NCI-H2081 treated with DMSO at 0.1 percent for 48 hours (cell line): Measurements from ENCODE around the gene CACNA1B.
"Not testable (repeated sequence)": the region's sequence is repeated elsewhere in the genome, so short reads cannot be mapped to it uniquely, and the experiment has no call there.

ENCODE experiments used
- DNase-seq: peaks from one replicate; lab custom pipeline; 2025; lab: John Stamatoyannopoulos, UW

Gene CACNA1B

GRCh38 chr9:138015021-138015829 is 137.6 kb downstream of the CACNA1B start:
- no peak for DNase-seq

GRCh38 chr9:138016406-138017187 is 139.0 kb downstream of the CACNA1B start:
- DNase-seq = no peak

GRCh38 chr9:138017200-138017599 is 139.6 kb downstream of the CACNA1B start:
- DNase-seq = no peak

- DNase-seq = not testable (repeated sequence)
Measured at GRCh38 chr9:138019514-138019913, 141.9 kb downstream of the CACNA1B start.

GRCh38 chr9:138020120-138020794 is 142.7 kb downstream of the CACNA1B start:
- no peak for DNase-seq

GRCh38 chr9:138020795-138021182 is 143.2 kb downstream of the CACNA1B start:
- DNase-seq = no peak

- DNase-seq = no peak
Measured at GRCh38 chr9:138021251-138022056, 143.9 kb downstream of the CACNA1B start.

GRCh38 chr9:138022121-138022741 is 144.6 kb downstream of the CACNA1B start:
- no peak for DNase-seq

GRCh38 chr9:138022756-138023393 is 145.3 kb downstream of the CACNA1B start:
- DNase-seq = no peak

- no peak for DNase-seq
Measured at GRCh38 chr9:138023394-138024124, 146.0 kb downstream of the CACNA1B start.

- DNase-seq = no peak
Measured at GRCh38 chr9:138024131-138024530, 146.5 kb downstream of the CACNA1B start.

GRCh38 chr9:138024831-138025291 is 147.3 kb downstream of the CACNA1B start:
- no peak for DNase-seq

- no peak for DNase-seq
Measured at GRCh38 chr9:138025417-138025816, 147.8 kb downstream of the CACNA1B start.

- no peak for DNase-seq
Measured at GRCh38 chr9:138025908-138026307, 148.3 kb downstream of the CACNA1B start.

GRCh38 chr9:138028596-138028995 is 151.0 kb downstream of the CACNA1B start:
- no peak for DNase-seq

- DNase-seq = no peak
Measured at GRCh38 chr9:138031186-138031585, 153.6 kb downstream of the CACNA1B start.

- no peak for DNase-seq
Measured at GRCh38 chr9:138033950-138034349, 156.4 kb downstream of the CACNA1B start.

- no peak for DNase-seq
Measured at GRCh38 chr9:138037140-138037539, 159.6 kb downstream of the CACNA1B start.

GRCh38 chr9:138038244-138038671 is 160.7 kb downstream of the CACNA1B start:
- no peak for DNase-seq
